ENCODE measurements around the gene RNF166. TPM values are rescaled to one million over a fixed set of nuclear protein-coding genes. Genes with fewer than 3 reads are reported as not detected.

Gene RNF166
- total and polyA plus RNA-seq, 2 of the 13 experiments (the other 11 are each of a cell fraction or from before 2014, with no cell fraction given) = 21.4 to 23.0 TPM

DNA sequence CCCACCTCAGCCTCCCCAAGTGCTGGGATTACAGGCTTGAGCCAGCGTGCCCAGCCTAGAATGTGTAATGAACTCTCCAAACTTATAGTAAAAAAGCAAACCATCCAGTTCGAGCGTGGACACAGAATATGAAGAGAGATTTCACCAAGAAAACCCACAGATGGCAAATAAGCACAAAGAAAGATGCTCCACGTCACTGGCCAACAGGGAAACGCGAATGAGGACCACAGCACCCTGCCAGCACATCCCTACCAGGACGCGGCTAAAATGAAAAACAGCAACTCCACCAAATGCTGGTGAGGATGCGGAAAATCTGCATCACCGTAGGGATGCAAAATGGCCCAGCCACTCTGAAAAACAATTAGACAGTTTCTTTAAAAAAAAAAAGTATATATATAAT lies 44.7 kb downstream of the RNF166 start:
- ChIA-PET CTCF (ENCODE audit: low intra/inter-chr PET ratio, low total read pairs) (no interaction called here), POLR2A (interaction anchor here (0.9 kb wide), 1 partner anchor 11 kb away, joined by 3 read pairs; the partner anchor contains the start of gene CYBA)
- peaks cover 41% of the 10 kb centered on the region for H4K20me1 ChIP-seq (ENCODE audit: insufficient read depth, low read length)
- H3K36me3 ChIP-seq (replicated peaks in 1 of 2; ENCODE audit: control insufficient read depth in 1 of 2, insufficient read depth in 2 of 2, low read length in 2 of 2) = peaks cover 7 to 34% of the 10 kb centered on the region in 2 experiments
- peaks cover 83% of the 10 kb centered on the region for H3K79me2 ChIP-seq (ENCODE audit: insufficient read depth, low read length)
- in situ Hi-C loops (cut with HindIII; ENCODE audit: extremely low pct_ligation_motif_present, low pct_unique_long_range_greater_than_20kb) (no loop called here), intact Hi-C loops (cut with micrococcal nuclease; ENCODE audit: unreplicated experiment) (no loop called here)
- H3K9me3 ChIP-seq (ENCODE audit: low read length) = no peaks in the 10 kb centered on the region
- FAIRE-seq = no peak
- DNase-seq (ENCODE audit: low spot score) = no peak
- 70% methylated on average over 10 of the region's 10 CpGs for WGBS (ENCODE audit: low lambda C conversion rate)
- H3K27me3 ChIP-seq (ENCODE audit: control insufficient read depth in 1 of 2, insufficient read depth in 2 of 2, low read length in 2 of 2) = no peaks in the 10 kb centered on the region
- H3K27ac ChIP-seq (ENCODE audit: extremely low read length, insufficient read depth, low read length) = no peak overlapping the region
- no peak overlapping the region for H2AFZ ChIP-seq (ENCODE audit: low read length)
- BruUV-seq (replicated peaks) = no TSS peak
- no peak for ATAC-seq
- H3K4me1 ChIP-seq (ENCODE audit: insufficient read depth, low read length) = peaks cover 44% of the 10 kb centered on the region
- peak overlapping the region; percentile 57; the same call in 1 of the 2 replicates for H3K9ac ChIP-seq (ENCODE audit: insufficient read depth, low read depth, low read length)
- H3K4me3 ChIP-seq (replicated peaks in 1 of 3; ENCODE audit: insufficient read depth in 1 of 3, low read depth in 2 of 3, low read length in 3 of 3) = peak overlapping the region in 2 of 3 experiments; percentile 81 to 91; a peak in 4 of 6 replicates
- TF ChIP-seq CBX2 (IDR thresholded peaks at IDR 0.05; ENCODE audit: low read depth, low read length) = no peak
- TF ChIP-seq CBX2 (CRISPR knock-in tag; IDR thresholded peaks at IDR 0.05; ENCODE audit: low read depth) = no peak
- TF ChIP-seq ZBTB38 (CRISPR knock-in tag; IDR thresholded peaks at IDR 0.05) = peak; percentile 63
- TF ChIP-seq, protein P1, sequence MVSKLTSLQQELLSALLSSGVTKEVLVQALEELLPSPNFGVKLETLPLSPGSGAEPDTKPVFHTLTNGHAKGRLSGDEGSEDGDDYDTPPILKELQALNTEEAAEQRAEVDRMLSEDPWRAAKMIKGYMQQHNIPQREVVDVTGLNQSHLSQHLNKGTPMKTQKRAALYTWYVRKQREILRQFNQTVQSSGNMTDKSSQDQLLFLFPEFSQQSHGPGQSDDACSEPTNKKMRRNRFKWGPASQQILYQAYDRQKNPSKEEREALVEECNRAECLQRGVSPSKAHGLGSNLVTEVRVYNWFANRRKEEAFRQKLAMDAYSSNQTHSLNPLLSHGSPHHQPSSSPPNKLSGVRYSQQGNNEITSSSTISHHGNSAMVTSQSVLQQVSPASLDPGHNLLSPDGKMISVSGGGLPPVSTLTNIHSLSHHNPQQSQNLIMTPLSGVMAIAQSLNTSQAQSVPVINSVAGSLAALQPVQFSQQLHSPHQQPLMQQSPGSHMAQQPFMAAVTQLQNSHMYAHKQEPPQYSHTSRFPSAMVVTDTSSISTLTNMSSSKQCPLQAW (CRISPR knock-in tag; IDR thresholded peaks at IDR 0.05) = 0 out of 2 replicates have a peak, but pooled peaks have one; percentile 18
- peak overlapping the region; percentile 82 for H3K4me2 ChIP-seq (ENCODE audit: low read depth, low read length)

DNA sequence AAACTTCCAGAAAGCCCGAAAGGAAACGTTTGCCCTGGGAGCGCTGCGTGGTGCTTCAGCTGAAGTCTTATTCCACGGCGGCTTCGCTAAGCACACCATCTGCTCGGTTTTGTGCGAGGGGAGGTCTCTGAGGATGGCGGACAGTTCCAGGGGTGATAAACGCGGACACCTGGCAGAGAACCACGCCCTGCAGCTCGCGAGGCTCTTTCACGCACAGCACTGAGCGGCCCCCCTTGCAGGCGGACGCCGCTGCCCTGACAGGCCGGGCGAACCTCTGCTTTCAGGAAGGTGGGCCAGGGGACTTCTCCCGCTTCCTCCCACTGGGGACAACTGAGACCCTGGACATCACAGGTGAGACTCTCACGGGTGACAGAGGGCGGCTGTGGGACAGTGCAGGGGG lies 47.0 kb downstream of the RNF166 start:
- Histone ChIP-seq H3K27me3 (ENCODE audit: control insufficient read depth in 1 of 2, insufficient read depth in 2 of 2, low read length in 2 of 2) (no peaks in the 10 kb centered on the region), H2AFZ (ENCODE audit: low read length) (no peak overlapping the region), H3K9me3 (ENCODE audit: low read length) (no peaks in the 10 kb centered on the region), H3K36me3 (replicated peaks in 1 of 2; ENCODE audit: control insufficient read depth in 1 of 2, insufficient read depth in 2 of 2, low read length in 2 of 2) (peaks cover 13 to 47% of the 10 kb centered on the region in 2 experiments), H4K20me1 (ENCODE audit: insufficient read depth, low read length) (peaks cover 41% of the 10 kb centered on the region), H3K27ac (ENCODE audit: extremely low read length, insufficient read depth, low read length) (peak overlapping the region; percentile 5), H3K9ac (ENCODE audit: insufficient read depth, low read depth, low read length) (no peak overlapping the region; the same call in 1 of the 2 replicates), H3K79me2 (ENCODE audit: insufficient read depth, low read length) (peaks cover 68% of the 10 kb centered on the region), H3K4me3 (replicated peaks in 1 of 3; ENCODE audit: insufficient read depth in 1 of 3, low read depth in 2 of 3, low read length in 3 of 3) (no peak overlapping the region), H3K4me1 (ENCODE audit: insufficient read depth, low read length) (peaks cover 30% of the 10 kb centered on the region), H3K4me2 (ENCODE audit: low read depth, low read length) (peak overlapping the region; percentile 13; the same call in 1 of the 2 replicates)
- DNase-seq (ENCODE audit: low spot score) (no peak), FAIRE-seq (no peak), ATAC-seq (no peak)
- CTCF ChIA-PET (ENCODE audit: low intra/inter-chr PET ratio, low total read pairs) = no interaction called here
- intact Hi-C loops (cut with micrococcal nuclease; ENCODE audit: unreplicated experiment) = no loop called here
- in situ Hi-C loops (cut with HindIII; ENCODE audit: extremely low pct_ligation_motif_present, low pct_unique_long_range_greater_than_20kb) = no loop called here
- POLR2A ChIA-PET = interaction anchor here (1.4 kb wide), 1 partner anchor 9 kb away, joined by 4 read pairs; no protein-coding TSS in a partner anchor
- 95% methylated on average over 25 of the region's 25 CpGs for WGBS (ENCODE audit: low lambda C conversion rate)
- no TSS peak for BruUV-seq (replicated peaks)
- TF ChIP-seq, protein P2, sequence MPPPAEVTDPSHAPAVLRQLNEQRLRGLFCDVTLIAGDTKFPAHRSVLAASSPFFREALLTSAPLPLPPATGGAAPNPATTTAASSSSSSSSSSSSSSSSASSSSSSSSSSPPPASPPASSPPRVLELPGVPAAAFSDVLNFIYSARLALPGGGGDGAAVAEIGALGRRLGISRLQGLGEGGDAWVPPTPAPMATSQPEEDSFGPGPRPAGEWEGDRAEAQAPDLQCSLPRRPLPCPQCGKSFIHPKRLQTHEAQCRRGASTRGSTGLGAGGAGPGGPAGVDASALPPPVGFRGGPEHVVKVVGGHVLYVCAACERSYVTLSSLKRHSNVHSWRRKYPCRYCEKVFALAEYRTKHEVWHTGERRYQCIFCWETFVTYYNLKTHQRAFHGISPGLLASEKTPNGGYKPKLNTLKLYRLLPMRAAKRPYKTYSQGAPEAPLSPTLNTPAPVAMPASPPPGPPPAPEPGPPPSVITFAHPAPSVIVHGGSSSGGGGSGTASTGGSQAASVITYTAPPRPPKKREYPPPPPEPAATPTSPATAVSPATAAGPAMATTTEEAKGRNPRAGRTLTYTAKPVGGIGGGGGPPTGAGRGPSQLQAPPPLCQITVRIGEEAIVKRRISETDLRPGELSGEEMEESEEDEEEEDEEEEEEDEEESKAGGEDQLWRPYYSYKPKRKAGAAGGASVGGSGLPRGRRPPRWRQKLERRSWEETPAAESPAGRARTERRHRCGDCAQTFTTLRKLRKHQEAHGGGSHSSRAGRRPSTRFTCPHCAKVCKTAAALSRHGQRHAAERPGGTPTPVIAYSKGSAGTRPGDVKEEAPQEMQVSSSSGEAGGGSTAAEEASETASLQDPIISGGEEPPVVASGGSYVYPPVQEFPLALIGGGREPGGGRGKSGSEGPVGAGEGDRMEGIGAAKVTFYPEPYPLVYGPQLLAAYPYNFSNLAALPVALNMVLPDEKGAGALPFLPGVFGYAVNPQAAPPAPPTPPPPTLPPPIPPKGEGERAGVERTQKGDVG (CRISPR knock-in tag; IDR thresholded peaks at IDR 0.05; ENCODE audit: borderline replicate concordance) = peak; percentile 79; the same call in 1 of the 2 replicates
- peak; percentile 20 for TF ChIP-seq HNRNPLL (IDR thresholded peaks at IDR 0.05; ENCODE audit: low read depth, low read length, poor library complexity, severe bottlenecking)
- no peak for TF ChIP-seq ZNF652 (CRISPR knock-in tag; IDR thresholded peaks at IDR 0.05; ENCODE audit: borderline replicate concordance, low read depth)
- TF ChIP-seq DR1 (CRISPR knock-in tag; IDR thresholded peaks at IDR 0.05) = no peak
- TF ChIP-seq, protein P3, sequence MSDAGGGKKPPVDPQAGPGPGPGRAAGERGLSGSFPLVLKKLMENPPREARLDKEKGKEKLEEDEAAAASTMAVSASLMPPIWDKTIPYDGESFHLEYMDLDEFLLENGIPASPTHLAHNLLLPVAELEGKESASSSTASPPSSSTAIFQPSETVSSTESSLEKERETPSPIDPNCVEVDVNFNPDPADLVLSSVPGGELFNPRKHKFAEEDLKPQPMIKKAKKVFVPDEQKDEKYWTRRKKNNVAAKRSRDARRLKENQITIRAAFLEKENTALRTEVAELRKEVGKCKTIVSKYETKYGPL (CRISPR knock-in tag; IDR thresholded peaks at IDR 0.05) = no peak
- no peak for TF ChIP-seq RFXAP (CRISPR knock-in tag; IDR thresholded peaks at IDR 0.05; ENCODE audit: borderline replicate concordance)
